Measurements from ENCODE around the gene PDLIM5.

DNA sequence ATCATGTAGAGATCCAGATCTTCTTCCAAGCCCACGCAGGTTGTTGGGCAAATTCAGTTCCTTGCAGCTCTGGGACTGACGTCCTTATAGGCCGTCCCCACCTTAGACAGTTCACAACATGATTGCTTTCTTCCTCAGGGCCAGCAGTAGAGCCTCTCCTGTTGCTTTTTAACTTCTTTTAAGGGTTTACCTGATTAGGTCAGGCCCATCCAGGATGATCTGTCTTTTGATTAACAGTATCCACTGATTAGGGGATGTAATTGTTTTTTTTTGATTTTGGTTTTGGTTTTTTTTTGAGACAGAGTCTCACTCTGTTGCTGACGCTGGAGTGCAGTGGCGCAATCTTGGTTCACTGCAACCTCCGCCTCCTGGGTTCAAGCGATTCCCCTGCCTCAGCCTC, 197.0 kb downstream of the PDLIM5 start:
- TF ChIP-seq POLR2A (IDR thresholded peaks at IDR 0.05) = no peak
- TF ChIP-seq, protein P1, sequence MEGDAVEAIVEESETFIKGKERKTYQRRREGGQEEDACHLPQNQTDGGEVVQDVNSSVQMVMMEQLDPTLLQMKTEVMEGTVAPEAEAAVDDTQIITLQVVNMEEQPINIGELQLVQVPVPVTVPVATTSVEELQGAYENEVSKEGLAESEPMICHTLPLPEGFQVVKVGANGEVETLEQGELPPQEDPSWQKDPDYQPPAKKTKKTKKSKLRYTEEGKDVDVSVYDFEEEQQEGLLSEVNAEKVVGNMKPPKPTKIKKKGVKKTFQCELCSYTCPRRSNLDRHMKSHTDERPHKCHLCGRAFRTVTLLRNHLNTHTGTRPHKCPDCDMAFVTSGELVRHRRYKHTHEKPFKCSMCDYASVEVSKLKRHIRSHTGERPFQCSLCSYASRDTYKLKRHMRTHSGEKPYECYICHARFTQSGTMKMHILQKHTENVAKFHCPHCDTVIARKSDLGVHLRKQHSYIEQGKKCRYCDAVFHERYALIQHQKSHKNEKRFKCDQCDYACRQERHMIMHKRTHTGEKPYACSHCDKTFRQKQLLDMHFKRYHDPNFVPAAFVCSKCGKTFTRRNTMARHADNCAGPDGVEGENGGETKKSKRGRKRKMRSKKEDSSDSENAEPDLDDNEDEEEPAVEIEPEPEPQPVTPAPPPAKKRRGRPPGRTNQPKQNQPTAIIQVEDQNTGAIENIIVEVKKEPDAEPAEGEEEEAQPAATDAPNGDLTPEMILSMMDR (IDR thresholded peaks at IDR 0.05 in 4 of 5, conservative IDR thresholded peaks at IDR 0.05 in 1 of 5) = no peak
